ENCODE measurements around the gene KRTAP22-1.

KRTAP22-1 gene

GRCh38 chr21:30628109-30628508 is 27.2 kb downstream of the KRTAP22-1 start:
- DNase-seq = no peak

- no peak for DNase-seq
Measured at GRCh38 chr21:30629200-30629599, 28.3 kb downstream of the KRTAP22-1 start.

- DNase-seq = no peak
Measured at GRCh38 chr21:30634906-30635305, 34.0 kb downstream of the KRTAP22-1 start, which contains the start of gene KRTAP20-2. Gene KRTAP20-2 (plus strand): TSS chr21:30635206. CDS start chr21:30635264, 58 bp downstream.

- DNase-seq = no peak
Measured at GRCh38 chr21:30638686-30639085, 37.8 kb downstream of the KRTAP22-1 start.

- no peak for DNase-seq
Measured at GRCh38 chr21:30642564-30642963, 41.7 kb downstream of the KRTAP22-1 start, which contains the start of gene KRTAP20-3. Gene KRTAP20-3 (plus strand): TSS chr21:30642864.

- DNase-seq = no peak
Measured at GRCh38 chr21:30646904-30647414, 46.1 kb downstream of the KRTAP22-1 start.
